ENCODE results near the gene KLF11.

DNA sequence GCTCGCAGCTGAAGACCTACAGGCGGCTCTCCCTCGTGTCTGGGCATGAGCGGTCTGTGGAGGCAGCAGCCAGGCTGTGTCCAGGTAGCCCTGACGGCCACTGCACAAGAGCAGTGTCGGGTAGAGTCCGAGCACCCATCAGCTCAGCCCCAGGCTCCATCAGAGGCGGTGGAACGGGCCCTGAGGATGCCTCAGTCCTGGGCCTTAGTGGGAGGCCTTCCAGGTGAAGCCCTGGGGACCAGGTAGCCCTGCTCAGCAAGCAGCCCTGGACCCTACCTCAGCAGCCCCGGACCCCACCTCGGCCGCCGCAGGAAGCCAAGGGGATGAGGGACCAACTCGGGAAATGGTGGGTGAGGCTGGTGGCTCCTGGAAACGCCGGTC is 21.3 kb upstream of the KLF11 start:
- TF ChIP-seq, protein P1, sequence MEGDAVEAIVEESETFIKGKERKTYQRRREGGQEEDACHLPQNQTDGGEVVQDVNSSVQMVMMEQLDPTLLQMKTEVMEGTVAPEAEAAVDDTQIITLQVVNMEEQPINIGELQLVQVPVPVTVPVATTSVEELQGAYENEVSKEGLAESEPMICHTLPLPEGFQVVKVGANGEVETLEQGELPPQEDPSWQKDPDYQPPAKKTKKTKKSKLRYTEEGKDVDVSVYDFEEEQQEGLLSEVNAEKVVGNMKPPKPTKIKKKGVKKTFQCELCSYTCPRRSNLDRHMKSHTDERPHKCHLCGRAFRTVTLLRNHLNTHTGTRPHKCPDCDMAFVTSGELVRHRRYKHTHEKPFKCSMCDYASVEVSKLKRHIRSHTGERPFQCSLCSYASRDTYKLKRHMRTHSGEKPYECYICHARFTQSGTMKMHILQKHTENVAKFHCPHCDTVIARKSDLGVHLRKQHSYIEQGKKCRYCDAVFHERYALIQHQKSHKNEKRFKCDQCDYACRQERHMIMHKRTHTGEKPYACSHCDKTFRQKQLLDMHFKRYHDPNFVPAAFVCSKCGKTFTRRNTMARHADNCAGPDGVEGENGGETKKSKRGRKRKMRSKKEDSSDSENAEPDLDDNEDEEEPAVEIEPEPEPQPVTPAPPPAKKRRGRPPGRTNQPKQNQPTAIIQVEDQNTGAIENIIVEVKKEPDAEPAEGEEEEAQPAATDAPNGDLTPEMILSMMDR (IDR thresholded peaks at IDR 0.05; ENCODE audit: low read depth, low read length, poor library complexity, severe bottlenecking) = no peak
- no peak for TF ChIP-seq EZH2phosphoT487 (IDR thresholded peaks at IDR 0.05; ENCODE audit: borderline replicate concordance, low read length)

Data from DOHH2 (cell line).